OCI-LY7 (cell line): ENCODE measurements around the gene ADPRS. TPM values are rescaled to one million over a fixed set of nuclear protein-coding genes. Genes with fewer than 3 reads are reported as not detected.

Source experiments
- BruUV-seq: library from RNA; stranded (reverse); fragments of 400-500 nt; replicated peaks from 2 replicates; lab custom pipeline; 2021; lab: Mats Ljungman, UMichigan
- CTCF ChIA-PET: fragments of 300-600 bp; sonication (Branson Sonifier 250); formaldehyde crosslinking; loops from one replicate; lab custom pipeline; 2022; ENCODE audit warnings: antibody characterized with exemption; ENCODE audit not compliant: unreplicated experiment; lab: Charles Lee
- POLR2A ChIA-PET: fragments of 300-600 bp; sonication (Branson Sonifier 250); formaldehyde crosslinking; loops from one replicate; lab custom pipeline; 2022; ENCODE audit warnings: antibody characterized with exemption; lab: Charles Lee
- DNase-seq: peaks from one replicate; pipeline ENCODE4 v3.0.0-alpha.2; 2015; ENCODE audit warnings: low spot score
- H2AFZ ChIP-seq: fragments of 200-600 bp; sonication (generic), shearing (Covaris generic); 2 replicates; pipeline ENCODE4 v1.6.1; 2014; ENCODE audit warnings: mild to moderate bottlenecking, antibody characterized with exemption, low read length, moderate library complexity
- H3K27ac ChIP-seq: fragments of 200-600 bp; sonication (generic); 2 replicates; pipeline ENCODE4 v1.5.1; 2014; ENCODE audit warnings: mixed run types, low read depth, mild to moderate bottlenecking, moderate library complexity, low read length, inconsistent platforms; ENCODE audit not compliant: poor library complexity, severe bottlenecking
- H3K36me3 ChIP-seq: fragments of 200-600 bp; sonication (generic); 2 replicates; pipeline ENCODE4 v1.6.1; 2014; ENCODE audit warnings: mild to moderate bottlenecking, antibody characterized with exemption, low read length, moderate library complexity, mixed read lengths; ENCODE audit not compliant: insufficient read depth
- H3K4me1 ChIP-seq: fragments of 200-600 bp; sonication (generic); 2 replicates; pipeline ENCODE4 v1.5.1; 2014; ENCODE audit warnings: mild to moderate bottlenecking, low read length; ENCODE audit not compliant: insufficient read depth, poor library complexity, severe bottlenecking
- H3K4me2 ChIP-seq: fragments of 200-600 bp; sonication (generic); 2 replicates; pipeline ENCODE4 v1.6.1; 2014; ENCODE audit warnings: mild to moderate bottlenecking, low read length
- H3K4me3 ChIP-seq: fragments of 200-600 bp; sonication (generic); 2 replicates; pipeline ENCODE4 v1.5.1; 2014; ENCODE audit warnings: mild to moderate bottlenecking, low read depth, low read length; ENCODE audit not compliant: poor library complexity, severe bottlenecking
- H3K79me2 ChIP-seq: fragments of 200-600 bp; sonication (generic); 2 replicates; pipeline ENCODE4 v1.6.1; 2016; ENCODE audit warnings: low read depth, mild to moderate bottlenecking, low read length, moderate library complexity, mixed read lengths; ENCODE audit not compliant: insufficient read depth
- H3K9me2 ChIP-seq: fragments of 200-600 bp; sonication (generic); 2 replicates; pipeline ENCODE4 v1.6.1; 2016; ENCODE audit warnings: mild to moderate bottlenecking, low read length, mixed read lengths; ENCODE audit not compliant: insufficient read depth
- H3K9me3 ChIP-seq: fragments of 200-600 bp; sonication (generic); 2 replicates; pipeline ENCODE4 v1.6.1; 2014; ENCODE audit warnings: mild to moderate bottlenecking, mixed run types, low read length, mixed read lengths
- H4K20me1 ChIP-seq: fragments of 200-600 bp; sonication (generic); 2 replicates; pipeline ENCODE4 v1.6.1; 2014; ENCODE audit warnings: mild to moderate bottlenecking, antibody characterized with exemption, low read length, moderate library complexity, mixed read lengths; ENCODE audit not compliant: insufficient read depth
- CTCF ChIP-seq: fragments of 200-600 bp; sonication (generic); conservative IDR thresholded peaks from 2 replicates; pipeline ENCODE4 v1.5.1; 2014; ENCODE audit warnings: mild to moderate bottlenecking, antibody characterized with exemption, low read length, moderate library complexity, mixed read lengths
- EZH2phosphoT487 ChIP-seq: fragments of 200-600 bp; sonication (generic); IDR thresholded peaks from 2 replicates; pipeline ENCODE4 v1.6.1; 2018; ENCODE audit warnings: low read depth, borderline replicate concordance, mild to moderate bottlenecking, mixed run types, antibody characterized with exemption, low read length, moderate library complexity, mixed read lengths
- intact Hi-C: fragments of 100-400 bp; cut with micrococcal nuclease; formaldehyde crosslinking; loops from one replicate; pipeline ENCODE4 v1.10.0; 2022; ENCODE audit not compliant: unreplicated experiment
- total RNA-seq, 2 experiments: library from RNA; depleted of rRNA in 1 of 2; stranded (reverse); fragments of >200 nt in 1 of 2; shearing (Covaris generic) in 1 of 2; gene quantifications; 2 replicates each; pipeline ENCODE4 v1.2.3, GENCODE V29; 2014 to 2022

ADPRS gene
- total RNA-seq, 2 experiments from 2014 or later: 29.3 to 42.3 TPM

- no TSS peak for BruUV-seq
- H3K4me2 ChIP-seq: no peak overlapping the region
- CTCF ChIA-PET: no interaction called here
- POLR2A ChIA-PET: no interaction called here
- no peak overlapping the region for H3K4me3 ChIP-seq
- peaks cover 20% of the 10 kb centered on the region; the same call in 1 of the 2 replicates for H3K79me2 ChIP-seq
- H3K9me2 ChIP-seq: no peaks in the 10 kb centered on the region
- no peak for DNase-seq
- H4K20me1 ChIP-seq: no peaks in the 10 kb centered on the region
- no peak overlapping the region for H2AFZ ChIP-seq
- no peaks in the 10 kb centered on the region for H3K4me1 ChIP-seq
- peaks cover 60% of the 10 kb centered on the region for H3K36me3 ChIP-seq
- TF ChIP-seq CTCF: no peak
- no peak for TF ChIP-seq EZH2phosphoT487
- no peak overlapping the region for H3K27ac ChIP-seq
- H3K9me3 ChIP-seq: peaks cover 7% of the 10 kb centered on the region; the same call in 1 of the 2 replicates
- intact Hi-C loops: no loop called here
These were observed 53.4 kb downstream of the ADPRS start for GRCh38 chr1:36142121-36142520.

DNA sequence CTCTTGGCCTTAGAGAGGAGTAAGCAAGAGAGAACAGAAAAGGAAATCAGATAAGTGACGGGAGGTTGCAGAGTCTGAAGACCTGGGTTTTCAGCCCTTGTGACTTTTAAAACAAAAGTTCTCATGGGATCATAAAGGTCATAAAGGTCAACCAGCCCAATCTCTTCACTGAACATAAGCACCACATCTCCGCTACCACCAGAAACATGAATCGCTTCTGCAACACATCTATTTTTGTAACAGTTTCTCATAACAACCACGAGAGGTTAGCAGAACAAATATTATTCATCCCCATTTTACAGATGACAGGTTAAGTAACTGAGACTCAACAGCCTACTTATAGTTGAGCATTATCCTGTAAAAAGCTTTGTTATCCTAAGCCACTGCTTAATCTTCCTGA lies 54.7 kb downstream of the ADPRS start:
- H3K4me2 ChIP-seq: no peak overlapping the region
- peaks cover 15% of the 10 kb centered on the region; the same call in 1 of the 2 replicates for H3K9me3 ChIP-seq
- TF ChIP-seq CTCF (no peak), EZH2phosphoT487 (no peak)
- H3K27ac ChIP-seq: no peak overlapping the region
- no peak overlapping the region for H2AFZ ChIP-seq
- peaks cover 55% of the 10 kb centered on the region for H3K36me3 ChIP-seq
- DNase-seq: no peak
- intact Hi-C loops: no loop called here
- H3K4me3 ChIP-seq: no peak overlapping the region
- peaks cover 33% of the 10 kb centered on the region; the same call in 1 of the 2 replicates for H3K79me2 ChIP-seq
- CTCF ChIA-PET: no interaction called here
- BruUV-seq: no TSS peak
- POLR2A ChIA-PET: interaction anchor here (0.5 kb wide), 1 partner anchor 165 kb away, joined by 4 read pairs; no protein-coding TSS in a partner anchor
- no peaks in the 10 kb centered on the region for H4K20me1 ChIP-seq
- H3K4me1 ChIP-seq: peaks cover 7% of the 10 kb centered on the region
- no peaks in the 10 kb centered on the region for H3K9me2 ChIP-seq

Other genes with a start within 250 kb of the ADPRS start
- gene AGO1, start 205.7 kb upstream of the ADPRS start, total RNA-seq (2014; rRNA removed; shearing (Covaris generic)): 5.8 and 8.1 TPM in 2 replicates
- gene AGO1, start 205.7 kb upstream of the ADPRS start, total RNA-seq (2022): 20.6 and 20.9 TPM in 2 replicates
- gene AGO3, start 157.8 kb upstream of the ADPRS start, total RNA-seq (2014; rRNA removed; shearing (Covaris generic)): 22.5 and 25.1 TPM in 2 replicates
- gene AGO3, start 157.8 kb upstream of the ADPRS start, total RNA-seq (2022): 38.4 and 42.0 TPM in 2 replicates
- 0.10 TPM in 1 of 2 replicates, not detected in the other for gene TEKT2, start 4.8 kb upstream of the ADPRS start, total RNA-seq (2014; rRNA removed; shearing (Covaris generic))
- gene TEKT2, start 4.8 kb upstream of the ADPRS start, total RNA-seq (2022): not detected in 2 replicates
- not detected in 2 replicates for gene COL8A2, start 36.3 kb downstream of the ADPRS start, total RNA-seq (2014; rRNA removed; shearing (Covaris generic))
- gene COL8A2, start 36.3 kb downstream of the ADPRS start, total RNA-seq (2022): not detected in 2 replicates
- gene TRAPPC3, start 60.6 kb downstream of the ADPRS start, total RNA-seq (2014; rRNA removed; shearing (Covaris generic)): 50.3 and 71.0 TPM in 2 replicates
- 55.4 and 60.4 TPM in 2 replicates for gene TRAPPC3, start 60.6 kb downstream of the ADPRS start, total RNA-seq (2022)
- 55.1 and 61.2 TPM in 2 replicates for gene MAP7D1, start 67.3 kb downstream of the ADPRS start, total RNA-seq (2014; rRNA removed; shearing (Covaris generic))
- 94.7 and 101 TPM in 2 replicates for gene MAP7D1, start 67.3 kb downstream of the ADPRS start, total RNA-seq (2022)
- 76.1 and 98.7 TPM in 2 replicates for gene THRAP3, start 135.6 kb downstream of the ADPRS start, total RNA-seq (2014; rRNA removed; shearing (Covaris generic))
- 131 and 132 TPM in 2 replicates for gene THRAP3, start 135.6 kb downstream of the ADPRS start, total RNA-seq (2022)
- 15.2 and 16.4 TPM in 2 replicates for gene SH3D21, start 217.5 kb downstream of the ADPRS start, total RNA-seq (2014; rRNA removed; shearing (Covaris generic))
- 10.6 and 16.7 TPM in 2 replicates for gene SH3D21, start 217.5 kb downstream of the ADPRS start, total RNA-seq (2022)
- 0.57 and 2.0 TPM in 2 replicates for gene EVA1B, start 234.8 kb downstream of the ADPRS start, total RNA-seq (2014; rRNA removed; shearing (Covaris generic))
- 0.84 and 0.96 TPM in 2 replicates for gene EVA1B, start 234.8 kb downstream of the ADPRS start, total RNA-seq (2022)